Measurements from ENCODE around the gene SMPDL3A.
"Not testable (repeated sequence)": the region's sequence is repeated elsewhere in the genome, so short reads cannot be mapped to it uniquely, and the experiment has no call there.

The SMPDL3A gene, protein sequence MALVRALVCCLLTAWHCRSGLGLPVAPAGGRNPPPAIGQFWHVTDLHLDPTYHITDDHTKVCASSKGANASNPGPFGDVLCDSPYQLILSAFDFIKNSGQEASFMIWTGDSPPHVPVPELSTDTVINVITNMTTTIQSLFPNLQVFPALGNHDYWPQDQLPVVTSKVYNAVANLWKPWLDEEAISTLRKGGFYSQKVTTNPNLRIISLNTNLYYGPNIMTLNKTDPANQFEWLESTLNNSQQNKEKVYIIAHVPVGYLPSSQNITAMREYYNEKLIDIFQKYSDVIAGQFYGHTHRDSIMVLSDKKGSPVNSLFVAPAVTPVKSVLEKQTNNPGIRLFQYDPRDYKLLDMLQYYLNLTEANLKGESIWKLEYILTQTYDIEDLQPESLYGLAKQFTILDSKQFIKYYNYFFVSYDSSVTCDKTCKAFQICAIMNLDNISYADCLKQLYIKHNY

DNA sequence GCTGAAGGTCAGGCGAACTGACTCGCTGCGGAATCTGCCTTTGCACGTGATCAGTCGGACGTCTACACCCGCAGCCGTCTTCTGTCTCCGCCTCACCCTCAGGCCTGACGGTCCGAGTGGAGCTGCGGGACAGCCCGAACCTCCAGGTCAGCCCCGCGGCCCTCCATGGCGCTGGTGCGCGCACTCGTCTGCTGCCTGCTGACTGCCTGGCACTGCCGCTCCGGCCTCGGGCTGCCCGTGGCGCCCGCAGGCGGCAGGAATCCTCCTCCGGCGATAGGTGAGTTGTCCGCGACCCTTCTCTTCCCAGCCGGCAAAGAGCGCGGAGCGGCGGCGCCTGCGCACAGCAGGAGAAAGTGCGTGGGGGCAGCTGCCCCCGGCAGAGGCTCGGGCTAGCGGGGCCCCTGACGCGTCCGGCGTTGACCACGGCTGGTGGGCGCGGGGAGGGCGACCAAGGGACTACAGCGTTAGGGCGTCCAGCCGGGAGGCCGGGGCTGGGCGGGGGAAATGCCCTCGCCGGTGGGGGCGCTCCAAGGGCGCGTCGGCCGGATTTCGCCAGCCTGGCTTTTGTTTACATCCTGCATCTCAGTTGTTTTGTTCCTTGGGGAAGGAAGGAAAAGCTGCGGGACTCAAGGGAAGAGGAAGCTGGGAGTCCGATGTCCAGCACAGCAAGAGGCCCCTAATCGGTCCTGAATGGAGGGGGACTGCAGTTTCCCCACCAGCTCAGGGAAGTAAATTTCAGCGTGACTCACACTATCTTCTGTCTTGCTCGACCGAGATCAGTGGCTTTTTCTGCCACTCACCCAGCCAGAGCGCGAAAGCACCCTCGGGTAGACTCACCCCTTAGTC lies at the start of gene SMPDL3A:
TSS of gene SMPDL3A (plus strand) at position 77 of the 846 bp plus-strand sequence. CDS start at position 166, 89 bp downstream.
- TF ChIP-seq CTCF (IDR thresholded peaks at IDR 0.05; ENCODE audit: insufficient read depth, low read depth, low read length, missing control alignments) = peak; percentile 2
- peak within 1 kb of the TSS; percentile 75 for H3K4me3 ChIP-seq (ENCODE audit: low read length)
- peak; percentile 64 for DNase-seq (ENCODE audit: low read depth)

GRCh38 chr6:122740091-122740490 lies 49.0 kb upstream of the SMPDL3A start:
- H3K4me3 ChIP-seq (ENCODE audit: low read length) = no peak overlapping the region
- no peak for DNase-seq (ENCODE audit: low read depth)
- TF ChIP-seq CTCF (IDR thresholded peaks at IDR 0.05; ENCODE audit: insufficient read depth, low read depth, low read length, missing control alignments) = no peak

GRCh38 chr6:122740936-122741335 lies 48.1 kb upstream of the SMPDL3A start:
- DNase-seq (ENCODE audit: low read depth) = no peak
- no peak overlapping the region for H3K4me3 ChIP-seq (ENCODE audit: low read length)
- no peak for TF ChIP-seq CTCF (IDR thresholded peaks at IDR 0.05; ENCODE audit: insufficient read depth, low read depth, low read length, missing control alignments)

GRCh38 chr6:122744247-122744646 lies 44.8 kb upstream of the SMPDL3A start:
- not testable (repeated sequence) for H3K4me3 ChIP-seq (ENCODE audit: low read length)
- TF ChIP-seq CTCF (IDR thresholded peaks at IDR 0.05; ENCODE audit: insufficient read depth, low read depth, low read length, missing control alignments) = peak; percentile 47
- DNase-seq (ENCODE audit: low read depth) = peak; percentile 20

GRCh38 chr6:122744856-122745255 lies 44.2 kb upstream of the SMPDL3A start:
- not testable (repeated sequence) for H3K4me3 ChIP-seq (ENCODE audit: low read length); DNase-seq (ENCODE audit: low read depth)

DNA sequence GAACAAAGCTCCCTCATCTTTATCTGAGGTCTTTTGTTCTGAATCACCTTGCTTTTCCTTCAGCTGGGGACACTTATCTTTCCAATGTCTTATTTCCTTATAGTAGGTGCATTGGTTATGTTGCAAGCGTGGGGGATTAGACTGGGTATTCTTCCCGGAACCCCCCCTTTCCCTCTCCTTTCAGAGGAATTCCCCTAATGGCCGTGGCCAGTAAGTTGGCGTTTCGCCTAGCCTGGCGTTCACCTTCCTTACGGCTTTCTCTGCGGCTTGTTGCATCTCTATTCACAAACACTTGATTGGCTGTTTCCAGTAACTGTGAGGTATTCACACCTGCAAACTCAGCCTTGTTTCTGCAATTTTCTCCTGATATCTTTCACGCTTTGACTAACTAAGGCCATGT lies 42.4 kb upstream of the SMPDL3A start:
- H3K4me3 ChIP-seq (ENCODE audit: low read length) = no peak overlapping the region
- TF ChIP-seq CTCF (IDR thresholded peaks at IDR 0.05; ENCODE audit: insufficient read depth, low read depth, low read length, missing control alignments) = no peak
- no peak for DNase-seq (ENCODE audit: low read depth)

DNA sequence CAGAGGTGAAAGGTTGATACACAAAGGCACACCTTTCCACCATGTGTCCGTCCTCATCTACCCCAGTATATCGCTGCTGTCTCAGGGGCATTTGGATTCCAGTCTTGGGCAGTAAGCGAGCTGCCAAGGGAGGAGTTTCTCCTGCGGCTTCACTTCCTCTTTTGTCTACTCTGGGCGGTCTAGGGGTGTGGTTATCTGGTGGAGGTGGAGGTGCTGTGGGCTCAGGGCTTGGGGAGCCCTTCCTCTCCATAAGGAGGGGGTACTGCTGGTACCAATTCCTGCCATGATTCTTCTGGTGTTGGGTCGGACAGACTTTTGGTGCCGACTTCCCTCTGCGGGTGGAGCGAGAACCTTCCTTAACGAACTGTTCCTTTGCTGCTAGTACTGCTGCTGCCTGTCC lies 41.5 kb upstream of the SMPDL3A start:
- no peak for TF ChIP-seq CTCF (IDR thresholded peaks at IDR 0.05; ENCODE audit: insufficient read depth, low read depth, low read length, missing control alignments)
- no peak overlapping the region for H3K4me3 ChIP-seq (ENCODE audit: low read length)
- DNase-seq (ENCODE audit: low read depth) = no peak

GRCh38 chr6:122748945-122749344 lies 40.1 kb upstream of the SMPDL3A start:
- not testable (repeated sequence) for H3K4me3 ChIP-seq (ENCODE audit: low read length); DNase-seq (ENCODE audit: low read depth)

Data from epithelial cell of esophagus (primary cell).